DND-41 (cell line): ENCODE measurements around the gene ITPR2.

ENCODE experiments used
- CTCF ChIP-seq: IDR thresholded peaks from 2 replicates; pipeline ENCODE4 v1.5.1; 2012; ENCODE audit warnings: borderline replicate concordance, low read length, moderate library complexity, mild to moderate bottlenecking; ENCODE audit not compliant: poor library complexity, severe bottlenecking; ENCODE audit errors: extremely low read depth
- EZH2 ChIP-seq: IDR thresholded peaks from 3 replicates; pipeline ENCODE4 v1.6.1; 2012; ENCODE audit warnings: borderline replicate concordance, low read depth, mild to moderate bottlenecking, moderate library complexity, low read length, inconsistent platforms; ENCODE audit not compliant: severe bottlenecking

- TF ChIP-seq CTCF (no peak), EZH2 (no peak)
Measured at GRCh38 chr12:26654623-26655022, 178.4 kb downstream of the ITPR2 start.
